IPS DF 4.7 (cell line): ENCODE results near the gene APOC3.

Source experiments
- DNase-seq: peaks from one replicate; pipeline ENCODE4 v3.0.0-alpha.2; 2013; ENCODE audit warnings: low spot score; ENCODE audit errors: extremely low read depth

Gene APOC3

DNA sequence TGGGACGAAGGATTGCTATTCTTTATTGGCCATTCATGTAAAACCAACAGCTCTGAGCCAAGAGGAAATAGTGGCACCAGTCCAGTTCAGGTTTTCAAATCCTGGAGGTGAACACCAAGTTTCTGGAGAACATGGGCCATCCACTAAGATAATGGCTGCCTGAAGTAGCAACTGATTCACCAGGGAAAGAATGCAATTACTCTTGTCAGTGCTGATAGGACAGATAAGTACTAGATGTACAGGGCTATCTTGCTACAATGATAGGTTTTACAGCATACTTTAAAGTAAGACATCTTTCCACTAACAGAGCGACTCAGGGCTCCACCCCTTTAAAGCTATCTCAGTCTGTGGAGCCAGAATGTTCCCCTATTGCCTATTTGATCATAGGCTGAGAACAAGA, 44.5 kb downstream of the APOC3 start:
- DNase-seq = no peak

DNA sequence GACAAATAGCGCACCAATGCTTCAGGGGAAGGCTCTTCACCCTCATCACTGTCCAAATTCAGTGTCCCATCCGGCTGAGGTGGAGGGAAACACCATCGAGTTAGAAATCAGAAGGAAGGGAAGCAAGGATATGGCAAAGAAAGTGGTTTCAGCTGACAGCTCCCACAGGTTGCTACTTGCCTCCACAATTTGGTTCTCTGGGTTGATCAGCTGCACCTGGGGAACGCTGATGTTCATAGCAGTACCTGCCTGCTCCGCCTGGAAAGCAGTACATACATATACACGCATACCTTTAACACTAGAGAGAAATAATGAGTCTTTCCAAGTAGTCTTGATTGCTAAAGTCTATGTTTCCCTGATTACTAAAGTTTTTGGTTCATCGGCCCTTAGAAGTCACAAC, 45.5 kb downstream of the APOC3 start:
- DNase-seq = no peak

DNA sequence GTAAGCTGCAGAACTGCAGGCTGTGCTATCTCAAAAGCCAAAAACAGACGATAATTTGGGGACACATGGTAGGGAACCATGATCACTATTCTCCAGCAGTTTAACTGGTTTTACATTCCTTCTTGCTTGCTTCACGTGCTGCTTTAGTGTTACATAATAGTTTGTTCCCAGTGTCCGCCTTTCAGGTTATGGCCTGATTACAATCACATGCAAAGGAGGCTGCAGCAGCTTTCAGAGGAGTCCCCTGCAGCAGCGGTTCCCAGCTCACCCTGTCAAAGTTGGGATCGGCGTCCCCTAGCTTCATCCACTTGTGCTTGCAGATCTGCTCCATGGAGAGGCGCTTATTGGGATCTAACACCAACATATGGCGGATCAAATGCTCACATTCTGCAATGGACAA, 46.9 kb downstream of the APOC3 start:
- no peak for DNase-seq

DNA sequence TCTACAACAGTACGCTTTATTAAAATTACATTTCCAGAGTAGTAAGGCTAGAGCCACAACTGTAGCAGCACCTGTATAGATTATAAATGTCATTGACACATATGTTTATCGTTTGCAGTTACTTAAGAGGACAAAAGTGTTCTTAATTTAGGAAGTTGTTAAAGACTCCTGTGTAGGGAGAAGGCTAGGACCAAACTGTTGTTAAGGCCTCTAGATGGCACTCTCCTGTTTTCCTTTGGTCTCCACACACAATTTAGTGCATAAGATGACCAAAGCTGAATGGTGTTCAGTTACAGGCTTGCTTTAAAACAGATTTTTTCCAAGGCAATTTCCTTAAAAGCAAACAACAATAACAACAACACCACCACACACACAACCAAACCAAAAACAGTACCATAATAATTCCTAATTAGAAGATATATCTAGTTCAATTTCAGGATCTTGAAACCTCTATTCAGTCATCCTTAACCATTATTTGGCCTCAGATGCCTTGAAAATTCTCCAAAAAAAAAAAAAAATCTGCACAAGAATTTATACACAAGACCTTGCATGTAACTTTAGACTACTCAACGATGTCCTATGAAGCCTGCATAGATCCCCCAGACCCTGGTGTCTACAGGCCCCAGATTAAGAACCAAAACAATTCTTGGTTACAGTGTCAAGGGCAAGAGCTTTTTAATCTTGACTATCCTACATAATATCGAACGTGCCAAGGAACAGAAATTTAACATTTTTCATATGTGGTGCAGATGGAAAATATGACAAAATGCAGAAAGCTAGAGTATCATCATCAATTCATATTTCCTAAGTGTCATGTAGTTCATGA, 50.3 kb downstream of the APOC3 start:
- peak; percentile 38 for DNase-seq

DNA sequence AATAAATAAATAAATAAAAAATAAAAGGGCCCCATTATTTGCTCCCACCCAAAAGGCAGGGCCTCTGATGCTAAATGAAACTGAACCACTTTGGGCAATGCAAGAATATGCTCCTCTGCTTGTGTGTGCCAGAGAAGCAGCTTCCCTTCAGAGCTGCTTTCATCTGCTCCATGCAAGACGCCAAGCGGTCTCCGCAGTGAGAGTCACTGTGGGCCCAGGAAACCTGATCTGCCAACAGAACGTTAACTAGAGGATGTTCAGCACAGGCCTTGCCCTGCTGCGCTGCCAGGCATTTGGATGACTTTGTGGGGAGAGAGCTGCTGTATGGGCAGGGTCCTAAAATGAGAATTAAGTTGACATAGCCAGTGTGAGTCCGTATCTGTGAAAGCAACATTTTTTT, 51.4 kb downstream of the APOC3 start:
- DNase-seq = no peak

DNA sequence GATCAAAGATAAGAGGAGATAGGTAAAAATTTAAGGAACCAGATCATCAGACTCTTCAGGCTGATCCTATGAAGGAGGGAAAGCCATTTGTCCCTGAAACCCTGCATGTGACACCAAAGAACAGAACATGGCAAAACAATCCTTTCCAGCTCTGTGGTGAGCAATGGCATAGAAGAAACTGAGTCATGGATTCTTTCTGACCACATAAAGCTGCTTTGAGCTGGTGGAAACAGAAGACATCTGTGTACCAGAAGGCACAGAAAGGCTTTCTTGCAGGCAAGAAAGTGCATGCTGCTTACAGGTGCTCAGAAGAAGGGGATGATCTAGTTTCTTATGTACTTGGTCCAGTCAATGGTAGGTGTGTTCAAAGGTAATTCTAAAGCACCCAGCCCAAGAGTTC, 52.7 kb downstream of the APOC3 start:
- no peak for DNase-seq
